Neural cell (in vitro differentiated cells): ENCODE measurements around the gene SLC44A2. TPM values are rescaled to one million over a fixed set of nuclear protein-coding genes. Genes with fewer than 3 reads are reported as not detected.

Experiments
- H2AFZ ChIP-seq: fragments of 200-600, 300-800 bp; sonication (generic), shearing (Covaris generic); 2 replicates; pipeline ENCODE4 v1.6.0; 2014; ENCODE audit warnings: low read depth, mild to moderate bottlenecking, antibody characterized with exemption, low read length, moderate library complexity
- H3F3A ChIP-seq: fragments of 200-600 bp; shearing (Covaris generic); 2 replicates; pipeline ENCODE4 v1.6.1; 2016; ENCODE audit warnings: mild to moderate bottlenecking, moderate library complexity, mixed read lengths, antibody characterized with exemption, low read length; ENCODE audit not compliant: insufficient read depth, poor library complexity, severe bottlenecking
- H3K27ac ChIP-seq: fragments of 200-600, 300-800 bp; sonication (generic), shearing (Covaris generic); 2 replicates; pipeline ENCODE4 v1.5.1; 2014; ENCODE audit warnings: mild to moderate bottlenecking, low read length, moderate library complexity
- H3K27me3 ChIP-seq: fragments of 300-800, 200-600 bp; sonication (generic), shearing (Covaris generic); 2 replicates; pipeline ENCODE4 v1.6.0; 2014; ENCODE audit warnings: mild to moderate bottlenecking, low read depth, low read length, moderate library complexity; ENCODE audit not compliant: insufficient read depth
- H3K36me3 ChIP-seq: fragments of 300-800, 200-600 bp; sonication (generic), shearing (Covaris generic); 2 replicates; pipeline ENCODE4 v1.5.1; 2014; ENCODE audit warnings: mild to moderate bottlenecking, antibody characterized with exemption, low read length, moderate library complexity; ENCODE audit not compliant: insufficient read depth
- H3K4me2 ChIP-seq: fragments of 300-800, 200-600 bp; sonication (generic), shearing (Covaris generic); 2 replicates; pipeline ENCODE4 v1.6.0; 2014; ENCODE audit warnings: mild to moderate bottlenecking, low read length
- H3K4me3 ChIP-seq: fragments of 300-800, 200-600 bp; sonication (generic), shearing (Covaris generic); 2 replicates; pipeline ENCODE4 v1.5.1; 2014; ENCODE audit warnings: mild to moderate bottlenecking, low read length, moderate library complexity
- H3K79me2 ChIP-seq: fragments of 200-600 bp; shearing (Covaris generic); replicated peaks from 2 replicates; pipeline ENCODE4 v1.6.0; 2014; ENCODE audit warnings: mild to moderate bottlenecking, low read length, moderate library complexity; ENCODE audit not compliant: insufficient read depth
- H3K9ac ChIP-seq: fragments of 300-800, 200-600 bp; sonication (generic), shearing (Covaris generic); 2 replicates; pipeline ENCODE4 v1.6.1; 2016; ENCODE audit warnings: mild to moderate bottlenecking, low read length, mixed read lengths
- H3K9me2 ChIP-seq: fragments of 200-600 bp; shearing (Covaris generic); 2 replicates; pipeline ENCODE4 v1.6.1; 2016; ENCODE audit warnings: mild to moderate bottlenecking, low read length, mixed read lengths; ENCODE audit not compliant: insufficient read depth
- H3K9me3 ChIP-seq: fragments of 200-600, 300-800 bp; sonication (generic), shearing (Covaris generic); 2 replicates; pipeline ENCODE4 v1.6.1; 2016; ENCODE audit warnings: mild to moderate bottlenecking, mixed run types, low read length, moderate library complexity, mixed read lengths
- H4K20me1 ChIP-seq: fragments of 200-600 bp; shearing (Covaris generic); 2 replicates; pipeline ENCODE4 v1.6.1; 2016; ENCODE audit warnings: mild to moderate bottlenecking, mixed run types; ENCODE audit not compliant: insufficient read depth
- CTCF ChIP-seq: fragments of 450-650 bp; IDR thresholded peaks from 2 replicates; pipeline ENCODE4 v1.5.1; 2014; ENCODE audit warnings: antibody characterized with exemption, mild to moderate bottlenecking, moderate library complexity; ENCODE audit not compliant: poor library complexity, severe bottlenecking
- EP300 ChIP-seq: fragments of 450-650 bp; conservative IDR thresholded peaks from 2 replicates; pipeline ENCODE4 v1.6.1; 2014; ENCODE audit warnings: antibody characterized with exemption, mild to moderate bottlenecking, moderate library complexity; ENCODE audit not compliant: poor library complexity, severe bottlenecking
- EZH2 ChIP-seq: fragments of 200-600, 300-800 bp; shearing (Covaris generic), sonication (generic); IDR thresholded peaks from 2 replicates; pipeline ENCODE4 v1.6.1; 2014; ENCODE audit warnings: antibody characterized with exemption, low read length, borderline replicate concordance, mild to moderate bottlenecking; ENCODE audit not compliant: insufficient read depth, poor library complexity, severe bottlenecking
- MXI1 ChIP-seq: fragments of 450-650 bp; conservative IDR thresholded peaks from 2 replicates; pipeline ENCODE4 v1.6.1; 2014; ENCODE audit warnings: antibody characterized with exemption, mild to moderate bottlenecking; ENCODE audit not compliant: poor library complexity, severe bottlenecking
- POLR2AphosphoS5 ChIP-seq: IDR thresholded peaks from 2 replicates; pipeline ENCODE4 v1.6.1; 2012
- RAD21 ChIP-seq: fragments of 450-650 bp; conservative IDR thresholded peaks from 2 replicates; pipeline ENCODE4 v1.6.1; 2014; ENCODE audit warnings: antibody characterized with exemption, mild to moderate bottlenecking, moderate library complexity
- REST ChIP-seq: IDR thresholded peaks from 2 replicates; pipeline ENCODE4 v1.6.1; 2012; ENCODE audit warnings: borderline replicate concordance
- SMC3 ChIP-seq: fragments of 450-650 bp; conservative IDR thresholded peaks from 2 replicates; pipeline ENCODE4 v1.6.1; 2014; ENCODE audit warnings: antibody characterized with exemption, mild to moderate bottlenecking, moderate library complexity; ENCODE audit not compliant: poor library complexity
- TAF1 ChIP-seq: IDR thresholded peaks from 2 replicates; pipeline ENCODE4 v1.6.1; 2012; ENCODE audit warnings: low read depth
- polyA plus RNA-seq: library from polyadenylated mRNA; depleted of rRNA; stranded (reverse); fragments of >200 nt; gene quantifications from 2 replicates; pipeline ENCODE4 v1.2.3, GENCODE V29; 2014

The SLC44A2 gene
- polyA plus RNA-seq, 1 donor from 2014 or later: 50.0 TPM

GRCh38 chr19:10653482-10653731, 28.1 kb downstream of the SLC44A2 start:
- H3F3A ChIP-seq: peaks cover 3% of the 10 kb centered on the region
- H3K9me3 ChIP-seq: no peaks in the 10 kb centered on the region
- H3K36me3 ChIP-seq: no peaks in the 10 kb centered on the region
- peak overlapping the region; percentile 94 for H3K4me2 ChIP-seq
- peaks cover 43% of the 10 kb centered on the region for H3K79me2 ChIP-seq
- no peaks in the 10 kb centered on the region for H4K20me1 ChIP-seq
- H3K27ac ChIP-seq: peak overlapping the region; percentile 97
- peak overlapping the region; percentile 95 for H3K9ac ChIP-seq
- peak overlapping the region; percentile 77 for H2AFZ ChIP-seq
- H3K9me2 ChIP-seq: no peaks in the 10 kb centered on the region
- peak overlapping the region; percentile 77 for H3K4me3 ChIP-seq
- H3K27me3 ChIP-seq: no peaks in the 10 kb centered on the region
- TF ChIP-seq TAF1 (peak; percentile 49), CTCF (no peak), EZH2 (no peak), REST (peak; percentile 93), RAD21 (peak; percentile 25), MXI1 (no peak), POLR2AphosphoS5 (no peak), SMC3 (no peak), EP300 (no peak)

- H3K9me2 ChIP-seq: no peaks in the 10 kb centered on the region
- H4K20me1 ChIP-seq: no peaks in the 10 kb centered on the region
- H3K4me3 ChIP-seq: peak within 1 kb of the TSS; percentile 77
- no peaks in the 10 kb centered on the region for H3K36me3 ChIP-seq
- H3K9me3 ChIP-seq: no peaks in the 10 kb centered on the region
- peak within 1 kb of the TSS; percentile 98 for H3K27ac ChIP-seq
- H3K79me2 ChIP-seq: peaks cover 48% of the 10 kb centered on the region
- H3F3A ChIP-seq: peaks cover 3% of the 10 kb centered on the region
- H3K9ac ChIP-seq: peak within 1 kb of the TSS; percentile 100
- peak within 1 kb of the TSS; percentile 77 for H2AFZ ChIP-seq
- TF ChIP-seq MXI1 (peak; percentile 91), RAD21 (no peak), REST (peak; percentile 92), POLR2AphosphoS5 (peak; percentile 100), CTCF (peak; percentile 28), SMC3 (peak; percentile 39), TAF1 (peak; percentile 55), EZH2 (no peak), EP300 (peak; percentile 82)
- peak within 1 kb of the TSS; percentile 97 for H3K4me2 ChIP-seq
- H3K27me3 ChIP-seq: no peaks in the 10 kb centered on the region
Observed at GRCh38 chr19:10653732-10654609, 28.6 kb downstream of the SLC44A2 start, which contains the start of gene ILF3. TSS of gene ILF3 (plus strand) at chr19:10654346. CDS start at chr19:10670606, 16,260 bp downstream.
